ENCODE results near the gene PEX19.

The PEX19 gene

GRCh38 chr1:160277330-160277729 lies 7.6 kb downstream of the PEX19 start:
- DNase-seq = no peak

GRCh38 chr1:160271025-160271424 lies 13.9 kb downstream of the PEX19 start:
- DNase-seq = no peak

- DNase-seq = no peak
Observed at GRCh38 chr1:160267284-160267991, 17.5 kb downstream of the PEX19 start.

- DNase-seq = no peak
Observed at GRCh38 chr1:160264795-160265307, 20.1 kb downstream of the PEX19 start.

- DNase-seq = peak; percentile 99
Observed at GRCh38 chr1:160261893-160262794, 22.8 kb downstream of the PEX19 start, which contains the start of gene DCAF8. Gene DCAF8 (minus strand): TSS chr1:160262549. CDS start chr1:160244008, 18,541 bp downstream.

- peak; percentile 43 to 72 for DNase-seq
Observed at GRCh38 chr1:160261556-160261892, 23.4 kb downstream of the PEX19 start.

- peak in 1 of 2 experiments; percentile 33 for DNase-seq
Observed at GRCh38 chr1:160260406-160261382, 24.2 kb downstream of the PEX19 start.

GRCh38 chr1:160258177-160258798 lies 26.6 kb downstream of the PEX19 start:
- no peak for DNase-seq

GRCh38 chr1:160257411-160258015 lies 27.4 kb downstream of the PEX19 start:
- no peak for DNase-seq

- DNase-seq = no peak
Observed at GRCh38 chr1:160256396-160257046, 28.4 kb downstream of the PEX19 start.

- no peak for DNase-seq
Observed at GRCh38 chr1:160255781-160256300, 29.1 kb downstream of the PEX19 start.

GRCh38 chr1:160251687-160252526 lies 33.0 kb downstream of the PEX19 start:
- peak; percentile 71 to 85 for DNase-seq

- DNase-seq = no peak
Observed at GRCh38 chr1:160251011-160251410, 33.9 kb downstream of the PEX19 start.

- DNase-seq = no peak
Observed at GRCh38 chr1:160247053-160247452, 37.9 kb downstream of the PEX19 start.

- DNase-seq = no peak
Observed at GRCh38 chr1:160245434-160245833, 39.5 kb downstream of the PEX19 start.

- DNase-seq = no peak
Observed at GRCh38 chr1:160244209-160244608, 40.7 kb downstream of the PEX19 start.

- no peak for DNase-seq
Observed at GRCh38 chr1:160243767-160244166, 41.2 kb downstream of the PEX19 start.

- no peak for DNase-seq
Observed at GRCh38 chr1:160239582-160240299, 45.2 kb downstream of the PEX19 start.

- DNase-seq = no peak
Observed at GRCh38 chr1:160238408-160238807, 46.5 kb downstream of the PEX19 start.

Data from NCI-H2081 (cell line).